ENCODE data around the gene GDE1. TPM values are rescaled to one million over a fixed set of nuclear protein-coding genes. Genes with fewer than 3 reads are reported as not detected.
"Not testable (repeated sequence)": the region's sequence is repeated elsewhere in the genome, so short reads cannot be mapped to it uniquely, and the experiment has no call there.

GDE1 gene
- total and polyA plus RNA-seq, 8 donors: 63.9 to 111 (median 82.4) TPM

- H3K4me1 ChIP-seq: peaks cover 5 to 16% of the 10 kb centered on the region in 2 donors
- peak within 1 kb of the TSS; percentile 60 to 69 for H3K4me3 ChIP-seq
- DNase-seq (peak; percentile 98 to 99 (median 99)), ATAC-seq (peak; percentile 99)
- peak within 1 kb of the TSS; percentile 80 to 85 for H3K27ac ChIP-seq
- no peaks in the 10 kb centered on the region for H3K27me3 ChIP-seq
- H3K36me3 ChIP-seq: peaks cover 0 to 8% of the 10 kb centered on the region in 2 donors
- intact Hi-C loops (cut with DNase I): no loop called here
- TF ChIP-seq CTCF (IDR thresholded peaks at IDR 0.05): peak; percentile 63 to 66
- no peaks in the 10 kb centered on the region for H3K9me3 ChIP-seq
Observed at GRCh38 chr16:19555186-19555937, 33.5 kb upstream of the GDE1 start, which contains the start of gene VPS35L. VPS35L (plus strand) TSS chr16:19555703; CDS start chr16:19555730, 27 bp downstream.

GRCh38 chr16:19549673-19550072 lies 27.8 kb upstream of the GDE1 start:
- Histone ChIP-seq H3K9me3 (no peaks in the 10 kb centered on the region), H3K27ac (no peak overlapping the region), H3K4me3 (no peak overlapping the region), H3K36me3 (peaks cover 0 to 48% of the 10 kb centered on the region in 2 donors), H3K27me3 (no peaks in the 10 kb centered on the region), H3K4me1 (peaks cover 0 to 3% of the 10 kb centered on the region in 2 donors)
- no peak for DNase-seq
- TF ChIP-seq CTCF (IDR thresholded peaks at IDR 0.05): no peak
- no peak for ATAC-seq
- intact Hi-C loops (cut with DNase I): no loop called here

GRCh38 chr16:19548144-19548543 lies 26.2 kb upstream of the GDE1 start:
- H3K4me1 ChIP-seq: no peaks in the 10 kb centered on the region
- no peak overlapping the region for H3K4me3 ChIP-seq
- no peak for DNase-seq
- TF ChIP-seq CTCF (IDR thresholded peaks at IDR 0.05): no peak
- H3K27ac ChIP-seq: no peak overlapping the region
- H3K9me3 ChIP-seq: no peaks in the 10 kb centered on the region
- peaks cover 0 to 56% of the 10 kb centered on the region in 2 donors for H3K36me3 ChIP-seq
- no peaks in the 10 kb centered on the region for H3K27me3 ChIP-seq
- intact Hi-C loops (cut with DNase I): no loop called here
- ATAC-seq: no peak

- H3K27me3 ChIP-seq; intact Hi-C loops (cut with DNase I); H3K27ac ChIP-seq; DNase-seq; ATAC-seq; H3K4me3 ChIP-seq; H3K9me3 ChIP-seq; H3K4me1 ChIP-seq: not testable (repeated sequence)
- peaks cover 0 to 71% of the 10 kb centered on the region in 2 donors for H3K36me3 ChIP-seq
Observed at GRCh38 chr16:19543278-19543996, 21.5 kb upstream of the GDE1 start.

GRCh38 chr16:19542138-19542821 lies 20.4 kb upstream of the GDE1 start:
- no peak overlapping the region for H3K27ac ChIP-seq
- no peaks in the 10 kb centered on the region for H3K9me3 ChIP-seq
- intact Hi-C loops (cut with DNase I): no loop called here
- ATAC-seq (no peak), DNase-seq (no peak)
- TF ChIP-seq CTCF (IDR thresholded peaks at IDR 0.05): no peak
- no peaks in the 10 kb centered on the region for H3K4me1 ChIP-seq
- H3K4me3 ChIP-seq: no peak overlapping the region
- no peaks in the 10 kb centered on the region for H3K27me3 ChIP-seq
- peaks cover 0 to 74% of the 10 kb centered on the region in 2 donors for H3K36me3 ChIP-seq

Measured in left lung (tissue), 10 donors.